Spleen (tissue), 7 donors: ENCODE results near the gene FSTL4.

Experiments
- POLR2A ChIP-seq, 3 donors: fragments of 450-650 bp; IDR thresholded peaks; one replicate each; pipeline ENCODE4 v1.5.1; 2017; ENCODE audit warnings: antibody characterized with exemption in 3 of 3, mild to moderate bottlenecking in 1 of 3
- TF ChIP-seq, protein P1 (sequence below), 11 experiments: fragments of 200-600 bp in 7 of 11; fragments of 450-650 bp in 4 of 11; sonication (generic) in 4 of 11; IDR thresholded peaks in 8 of 11; conservative IDR thresholded peaks in 3 of 11; 1 replicate in 7 of 11; 2 replicates in 4 of 11; pipeline versions ENCODE4 v1.4.0 to v1.8.0; 2016 to 2021; ENCODE audit warnings: antibody characterized with exemption in 11 of 11, inconsistent platforms in 4 of 11, mild to moderate bottlenecking in 1 of 11
- donor health status: DM: no; HTN: no; CAD: no; lungs with moderate emphysema.
- donor health status: DM: no; HTN: no; CAD: no.
- donor health status: DM: no; HTN: no; CAD: no.

DNA sequence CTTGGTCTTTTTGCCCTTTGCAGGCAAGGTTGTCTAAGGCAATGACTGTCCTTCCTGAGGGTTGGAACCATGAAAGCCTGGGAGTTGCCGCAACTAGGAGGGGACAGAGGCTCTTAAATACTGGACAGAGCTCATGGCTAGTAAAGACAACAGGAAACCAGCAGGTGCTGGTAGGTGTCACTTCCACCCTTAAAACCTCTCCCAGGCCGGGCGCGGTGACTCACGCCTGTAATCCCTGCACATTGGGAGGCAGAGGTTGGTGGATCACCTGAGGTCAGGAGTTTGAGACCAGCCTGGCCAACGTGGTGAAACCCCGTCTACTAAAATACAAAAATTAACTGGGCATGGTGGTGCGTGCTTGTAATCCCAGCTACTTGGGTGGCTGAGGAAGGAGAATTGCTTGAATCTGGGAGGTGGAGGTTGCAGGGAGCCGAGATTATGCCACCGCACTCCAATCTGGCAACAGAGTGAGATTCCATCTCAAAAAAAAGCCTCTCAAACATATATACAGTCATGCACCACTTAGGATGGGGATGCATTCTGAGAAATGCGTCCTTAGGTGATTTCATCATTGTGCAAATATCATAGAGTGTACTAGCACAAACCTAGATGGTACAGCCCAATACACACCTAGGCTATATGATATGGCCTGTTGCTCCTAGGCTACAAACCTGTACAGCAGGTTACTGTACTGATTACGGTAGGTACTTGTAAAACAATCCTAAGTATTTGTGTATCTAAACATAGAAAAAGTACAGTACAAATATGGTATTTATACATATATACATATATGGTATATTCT lies 457.9 kb downstream of the FSTL4 start:
- no peak for TF ChIP-seq POLR2A (IDR thresholded peaks at IDR 0.05)
- TF ChIP-seq, protein P1, sequence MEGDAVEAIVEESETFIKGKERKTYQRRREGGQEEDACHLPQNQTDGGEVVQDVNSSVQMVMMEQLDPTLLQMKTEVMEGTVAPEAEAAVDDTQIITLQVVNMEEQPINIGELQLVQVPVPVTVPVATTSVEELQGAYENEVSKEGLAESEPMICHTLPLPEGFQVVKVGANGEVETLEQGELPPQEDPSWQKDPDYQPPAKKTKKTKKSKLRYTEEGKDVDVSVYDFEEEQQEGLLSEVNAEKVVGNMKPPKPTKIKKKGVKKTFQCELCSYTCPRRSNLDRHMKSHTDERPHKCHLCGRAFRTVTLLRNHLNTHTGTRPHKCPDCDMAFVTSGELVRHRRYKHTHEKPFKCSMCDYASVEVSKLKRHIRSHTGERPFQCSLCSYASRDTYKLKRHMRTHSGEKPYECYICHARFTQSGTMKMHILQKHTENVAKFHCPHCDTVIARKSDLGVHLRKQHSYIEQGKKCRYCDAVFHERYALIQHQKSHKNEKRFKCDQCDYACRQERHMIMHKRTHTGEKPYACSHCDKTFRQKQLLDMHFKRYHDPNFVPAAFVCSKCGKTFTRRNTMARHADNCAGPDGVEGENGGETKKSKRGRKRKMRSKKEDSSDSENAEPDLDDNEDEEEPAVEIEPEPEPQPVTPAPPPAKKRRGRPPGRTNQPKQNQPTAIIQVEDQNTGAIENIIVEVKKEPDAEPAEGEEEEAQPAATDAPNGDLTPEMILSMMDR (IDR thresholded peaks at IDR 0.05 in 8 of 11, conservative IDR thresholded peaks at IDR 0.05 in 3 of 11), result no peak
